ENCODE results near the gene CLDN24. TPM values are rescaled to one million over a fixed set of nuclear protein-coding genes. Genes with fewer than 3 reads are reported as not detected.

The CLDN24 gene
- polyA plus RNA-seq, 3 donors = not detected

DNA sequence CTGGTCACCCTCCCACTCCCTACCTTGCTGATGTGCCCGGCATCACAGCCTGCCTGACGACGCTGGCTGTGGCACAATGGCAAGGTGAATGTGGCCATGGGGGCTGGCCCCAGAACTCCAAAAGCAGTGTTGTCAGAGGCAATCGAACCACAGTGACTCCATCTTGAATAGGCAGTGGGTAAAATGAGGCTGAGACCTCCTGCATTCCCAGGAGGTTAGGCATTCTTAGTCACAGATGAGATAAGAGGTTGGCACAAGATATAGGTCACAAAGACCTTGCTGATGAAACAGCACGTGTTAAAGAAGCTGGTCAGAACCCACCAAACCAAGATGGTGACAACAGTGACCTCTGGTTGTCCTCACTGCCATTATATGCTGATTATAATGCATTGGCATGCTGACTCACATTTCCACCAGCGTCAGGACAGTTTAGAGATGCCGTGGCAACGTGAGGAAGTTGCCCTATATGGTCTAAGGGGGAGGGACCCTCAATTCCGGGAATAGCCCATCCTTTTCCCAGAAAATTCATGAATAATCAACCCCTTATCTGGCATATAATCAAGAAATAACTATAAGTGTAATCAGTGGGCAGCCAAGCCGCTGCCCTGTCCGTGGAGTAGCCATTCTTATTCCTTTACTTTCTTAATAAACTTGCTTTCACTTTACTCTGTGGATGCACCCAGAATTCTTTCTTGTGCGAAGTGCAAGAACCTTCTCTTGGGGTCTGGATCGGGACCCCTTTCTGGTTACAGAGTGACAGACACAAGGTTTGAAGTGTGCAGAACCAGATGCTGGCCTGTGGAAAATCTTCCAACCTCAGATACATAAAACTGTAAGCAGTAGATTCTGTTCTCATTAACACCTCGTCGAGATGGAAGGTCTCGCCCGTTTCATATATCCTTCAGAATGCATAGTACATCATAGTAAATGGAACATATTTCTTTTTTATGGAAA lies 26.8 kb upstream of the CLDN24 start:
- H3K27ac ChIP-seq (ENCODE audit: low read depth, low read length) = no peak overlapping the region
- 72 to 79% (median 73%) methylated on average over 17 of the region's 17 CpGs for WGBS, 3 donors

DNA sequence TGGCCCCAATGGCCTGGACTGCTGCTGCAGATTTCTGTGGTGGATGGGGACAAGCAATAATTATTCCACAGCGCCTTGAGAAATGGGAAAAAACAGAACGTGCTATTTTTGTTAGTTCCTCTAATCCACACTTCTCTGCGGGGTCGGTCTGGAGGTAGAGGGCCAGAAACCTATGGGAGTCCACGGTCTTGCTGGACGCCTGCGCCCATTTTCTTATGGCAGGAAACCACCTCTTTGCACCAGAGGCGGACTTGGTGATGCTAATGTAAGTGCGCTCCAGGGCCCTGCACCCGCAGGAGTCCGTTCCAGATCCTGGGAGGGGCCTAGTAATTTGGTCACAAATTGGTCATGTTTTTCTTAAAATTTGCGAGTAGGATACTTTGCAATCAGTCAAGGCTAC lies 25.9 kb upstream of the CLDN24 start:
- H3K27ac ChIP-seq (ENCODE audit: low read depth, low read length) = no peak overlapping the region
- 78 to 86% (median 78%) methylated on average over 12 of the region's 12 CpGs for WGBS, 3 donors

DNA sequence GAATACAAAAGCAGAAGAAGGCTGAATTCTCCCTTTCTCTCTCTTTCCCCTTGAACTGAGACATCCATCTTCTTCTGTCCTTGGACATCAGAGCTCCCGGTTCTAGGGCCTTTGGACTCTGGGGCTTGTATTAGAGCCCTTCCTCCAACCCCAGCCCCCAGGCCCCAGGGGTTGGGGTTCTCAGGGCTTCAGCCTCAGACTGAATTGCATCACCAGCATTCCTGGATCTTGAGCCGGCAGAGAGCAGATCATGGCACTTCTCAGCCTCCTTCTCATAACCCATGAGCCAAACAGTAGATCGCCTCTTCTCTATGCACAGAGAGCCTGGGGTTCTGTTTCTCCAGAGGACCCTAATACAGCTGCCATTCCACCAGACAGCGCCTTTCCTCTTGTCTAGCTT lies 25.3 kb upstream of the CLDN24 start:
- no peak overlapping the region for H3K27ac ChIP-seq (ENCODE audit: low read depth, low read length)
- WGBS, 3 donors = 80 to 84% (median 81%) methylated on average over 4 of the region's 4 CpGs

DNA sequence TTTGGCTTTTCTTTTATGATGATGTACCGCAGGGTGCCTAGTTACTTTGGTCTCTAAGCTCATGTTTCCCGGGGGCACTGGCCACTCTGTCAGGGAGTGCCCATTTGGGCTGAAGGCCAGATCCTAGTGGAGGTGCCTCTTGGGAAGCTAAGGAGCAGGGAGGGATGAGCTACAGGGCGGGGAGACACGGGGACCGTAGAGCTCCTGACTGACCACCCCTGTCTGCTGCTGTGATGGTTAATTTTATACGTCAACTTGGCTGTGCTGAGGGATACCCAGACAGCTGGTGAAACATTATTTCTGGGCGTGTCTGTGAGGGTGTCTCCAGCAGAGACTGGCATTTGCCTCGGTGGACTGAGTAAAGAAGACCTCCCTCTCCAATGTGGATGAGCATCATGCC lies 24.9 kb upstream of the CLDN24 start:
- 84 to 92% (median 89%) methylated on average over 8 of the region's 8 CpGs for WGBS, 3 donors
- no peak overlapping the region for H3K27ac ChIP-seq (ENCODE audit: low read depth, low read length)

DNA sequence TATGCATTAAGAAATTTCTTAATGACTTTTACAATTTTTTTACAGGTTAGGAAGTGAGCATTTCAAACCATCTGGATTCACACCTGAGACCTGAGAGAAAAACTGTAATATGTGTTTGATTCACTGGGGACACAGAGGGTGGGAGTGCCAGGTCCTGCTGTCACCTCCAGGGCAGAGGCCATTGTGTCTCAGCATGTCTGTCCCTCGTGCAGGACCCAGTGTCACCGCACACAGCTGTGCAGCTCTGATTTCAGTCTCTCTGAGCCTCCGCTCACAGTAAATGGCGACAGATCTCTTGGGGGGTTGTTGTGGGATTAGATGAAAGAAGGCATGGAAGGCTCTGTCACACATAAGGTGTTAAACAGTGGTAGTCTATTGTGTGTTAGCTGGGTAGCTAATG lies 23.0 kb upstream of the CLDN24 start:
- WGBS, 3 donors = 89 to 90% (median 90%) methylated on average over 4 of the region's 4 CpGs
- no peak overlapping the region for H3K27ac ChIP-seq (ENCODE audit: low read depth, low read length)

DNA sequence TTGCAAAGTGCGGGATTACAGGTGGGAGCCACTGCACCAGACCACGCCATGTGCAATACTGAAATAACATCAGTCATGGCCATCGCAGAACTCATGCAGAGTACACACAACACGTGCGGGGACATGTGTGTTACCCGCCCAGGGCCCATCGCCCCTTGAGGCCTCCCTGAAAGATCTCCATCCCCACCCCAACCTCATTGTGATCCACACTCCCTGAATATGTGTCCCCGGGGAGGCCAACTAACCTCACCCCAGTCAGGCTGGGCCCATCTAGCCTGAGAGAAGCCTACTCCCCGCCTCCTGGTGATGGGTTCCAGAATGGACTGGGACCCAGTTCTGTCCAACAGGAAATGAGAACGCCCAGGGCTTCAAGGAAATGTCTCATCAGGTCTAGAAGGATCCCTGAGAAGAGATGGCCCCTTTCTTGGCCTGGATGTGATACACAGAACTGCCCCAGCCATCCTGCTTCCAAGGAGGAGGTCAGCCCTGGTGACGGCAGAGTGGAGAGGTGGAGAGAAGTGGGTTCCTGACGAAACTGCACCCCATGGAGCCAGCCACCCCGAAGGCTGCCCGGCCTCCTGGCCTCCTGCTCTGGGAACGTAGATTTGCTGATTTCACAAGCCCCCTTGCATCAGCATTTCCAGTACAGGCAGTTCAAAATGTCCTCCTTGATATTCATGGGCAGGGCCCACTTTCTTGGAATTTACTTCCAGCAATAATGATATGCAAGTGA lies 22.5 kb upstream of the CLDN24 start:
- 81 to 91% (median 85%) methylated on average over 15 of the region's 15 CpGs for WGBS, 3 donors
- no peak overlapping the region for H3K27ac ChIP-seq (ENCODE audit: low read depth, low read length)

DNA sequence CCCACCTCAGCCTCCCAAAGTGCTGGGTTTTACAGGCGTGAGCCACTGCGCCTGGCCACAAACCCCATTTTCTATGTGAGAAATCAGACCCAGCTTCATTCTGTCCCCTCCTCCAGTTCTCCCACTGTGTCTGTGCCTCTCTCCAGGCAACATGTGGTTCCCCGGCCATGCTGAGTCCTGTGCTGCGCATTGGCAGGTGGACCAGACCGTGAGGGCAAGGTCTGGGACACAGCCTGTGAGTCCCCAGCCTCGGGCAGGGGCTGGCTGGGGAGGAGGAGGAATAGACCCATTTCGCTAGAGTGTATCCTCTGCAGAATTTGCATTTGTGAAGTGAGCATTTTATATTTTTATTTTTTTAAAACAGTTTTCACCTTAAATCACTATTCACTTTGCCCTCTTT lies 21.5 kb upstream of the CLDN24 start:
- 93 to 96% (median 93%) methylated on average over 7 of the region's 7 CpGs for WGBS, 3 donors

DNA sequence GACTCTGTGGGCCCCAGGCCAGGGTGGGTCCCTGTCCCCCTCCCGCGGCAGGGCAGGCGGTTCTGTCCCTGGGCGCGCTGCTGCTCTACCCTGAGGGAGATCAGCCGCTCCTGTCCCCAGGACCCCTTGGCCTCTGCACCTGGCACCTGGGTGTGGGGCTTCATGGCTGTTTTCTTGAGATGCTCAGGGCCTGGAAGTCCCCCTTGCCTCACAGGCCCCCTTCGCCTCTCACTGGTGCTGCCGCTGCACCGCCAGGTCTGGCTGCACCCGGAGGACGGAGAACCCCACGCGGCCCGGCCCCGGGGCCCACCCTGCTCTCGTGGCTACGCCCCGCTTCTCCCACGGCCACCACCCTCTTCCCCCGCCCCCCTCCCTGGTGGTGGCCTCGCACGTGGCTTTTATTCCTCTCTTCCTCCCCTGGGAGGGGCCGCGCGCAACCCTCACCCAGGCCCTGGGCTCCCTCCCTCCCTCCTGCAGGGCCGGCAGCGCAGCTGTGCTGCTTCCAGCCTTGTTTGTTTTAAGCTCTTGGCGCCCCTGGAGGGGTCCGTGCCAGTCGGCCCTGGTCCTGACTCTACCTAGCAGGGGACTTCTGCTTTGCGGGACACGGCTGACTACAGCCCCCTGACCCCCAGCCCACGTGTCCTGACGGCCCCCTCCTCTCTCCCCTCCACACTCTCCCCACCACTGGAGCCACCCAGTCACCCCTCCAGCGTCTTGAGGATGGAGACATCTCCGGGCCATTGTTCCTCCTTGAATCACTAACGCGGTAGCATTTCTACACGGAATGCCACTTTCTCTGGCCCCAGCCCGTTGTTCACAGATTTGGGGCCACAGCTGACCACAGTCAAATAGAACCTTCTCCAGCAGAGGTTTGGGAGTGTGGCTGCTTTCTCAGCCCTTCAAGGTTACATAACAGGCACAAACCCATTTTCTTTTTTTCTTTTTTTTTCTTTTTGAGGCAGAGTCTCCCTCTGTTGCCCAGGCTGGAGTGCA lies 20.6 kb upstream of the CLDN24 start:
- WGBS, 3 donors = 24 to 28% (median 27%) methylated on average over 38 to 40 of the region's 40 CpGs
- H3K27ac ChIP-seq (ENCODE audit: low read depth, low read length) = no peak overlapping the region

More for the DNA sequence above, 21.5 kb upstream of the CLDN24 start:
- no peak overlapping the region for H3K27ac ChIP-seq (ENCODE audit: low read depth, low read length)

DNA sequence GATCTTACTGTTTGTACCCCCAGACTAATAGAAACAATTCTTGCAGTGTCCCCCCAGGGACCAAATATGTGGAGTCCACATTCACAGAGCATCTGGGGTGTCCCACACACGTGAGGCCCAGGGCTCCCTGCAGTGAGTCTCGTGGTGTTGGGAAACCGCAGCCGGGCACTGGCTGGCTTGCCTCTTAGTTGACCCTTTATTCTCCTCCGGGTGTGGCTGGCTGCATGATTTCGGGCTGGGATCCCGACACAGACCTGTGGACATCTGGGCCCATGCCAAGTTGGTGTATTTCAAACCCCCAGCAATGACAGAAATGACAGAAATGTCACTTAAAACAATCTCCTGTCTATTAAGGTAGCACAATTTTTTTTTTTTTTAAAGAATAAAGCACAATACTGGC lies 15.6 kb upstream of the CLDN24 start:
- 64 to 77% (median 67%) methylated on average over 7 of the region's 7 CpGs for WGBS, 3 donors
- no peak overlapping the region for H3K27ac ChIP-seq (ENCODE audit: low read depth, low read length)

DNA sequence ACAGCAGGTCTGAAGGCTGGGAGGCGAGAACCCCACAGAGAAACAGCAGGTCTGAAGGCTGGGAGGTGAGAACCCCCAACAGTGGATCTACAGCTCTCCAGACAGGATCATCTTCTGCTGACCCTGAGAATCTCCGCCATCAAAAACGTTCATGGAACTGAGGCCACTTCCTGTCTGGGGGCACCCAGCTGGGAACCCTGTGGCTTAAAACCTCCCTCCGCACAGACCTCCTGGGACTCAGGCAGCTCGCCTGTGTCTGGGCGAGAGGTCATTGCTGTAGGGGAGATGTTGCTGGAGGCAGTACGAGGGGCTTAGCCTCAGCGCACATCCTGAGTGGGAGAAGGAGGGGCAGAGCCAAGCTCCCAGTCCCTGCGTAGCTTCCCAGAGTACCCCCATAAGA lies 15.1 kb upstream of the CLDN24 start:
- WGBS, 3 donors = 81 to 88% (median 85%) methylated on average over 9 of the region's 9 CpGs
- no peak overlapping the region for H3K27ac ChIP-seq (ENCODE audit: low read depth, low read length)

DNA sequence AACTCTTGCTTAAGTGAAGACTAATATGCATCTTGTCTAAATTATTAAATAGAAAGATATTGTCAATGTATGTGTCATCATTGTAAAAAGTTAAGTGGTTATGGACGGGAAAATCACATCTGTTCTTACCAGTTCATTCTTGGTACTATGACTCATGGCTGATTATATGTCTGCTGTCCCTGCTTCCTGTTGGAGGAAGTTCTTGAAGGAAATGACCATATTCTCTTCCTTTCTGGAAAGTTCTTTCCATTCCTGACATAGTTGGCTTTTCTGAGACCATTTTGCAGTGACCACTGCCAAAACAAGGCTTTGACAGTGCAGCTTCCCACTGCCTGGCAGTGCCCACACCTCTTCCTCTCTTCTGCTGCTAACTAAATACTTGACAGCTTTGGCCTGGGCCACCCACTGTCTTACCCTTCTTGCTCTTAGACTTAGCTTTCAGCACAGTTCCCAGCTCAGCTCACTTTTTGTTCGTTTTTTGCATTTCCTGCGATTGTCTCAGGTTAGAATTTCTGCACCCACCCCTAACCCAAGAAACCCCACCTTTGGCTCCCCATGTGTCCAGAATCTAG lies 13.2 kb upstream of the CLDN24 start:
- H3K27ac ChIP-seq (ENCODE audit: low read depth, low read length) = no peak overlapping the region
- 59 to 67% (median 63%) methylated on average over 3 of the region's 3 CpGs for WGBS, 3 donors

DNA sequence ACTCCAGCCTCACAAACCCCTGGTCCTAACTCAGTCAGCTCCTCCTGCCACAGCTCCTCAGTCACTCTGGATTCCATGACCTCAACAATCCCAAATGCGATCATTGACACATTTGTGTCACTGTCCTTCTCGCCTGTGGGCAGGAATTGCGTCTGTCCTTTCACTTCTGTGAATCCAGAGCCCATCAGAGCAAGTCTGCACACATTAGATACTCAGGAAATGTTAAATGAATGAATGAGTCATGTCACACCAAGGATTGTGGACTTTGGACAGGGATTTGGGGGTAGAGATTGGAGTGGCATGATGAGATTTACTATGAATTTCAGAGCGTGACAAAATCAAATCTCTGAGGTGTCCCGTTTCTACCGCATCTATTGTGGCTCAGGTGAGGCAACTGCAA lies 11.8 kb upstream of the CLDN24 start:
- H3K27ac ChIP-seq (ENCODE audit: low read depth, low read length) = no peak overlapping the region
- 82 to 90% (median 87%) methylated on average over 6 of the region's 6 CpGs for WGBS, 3 donors

DNA sequence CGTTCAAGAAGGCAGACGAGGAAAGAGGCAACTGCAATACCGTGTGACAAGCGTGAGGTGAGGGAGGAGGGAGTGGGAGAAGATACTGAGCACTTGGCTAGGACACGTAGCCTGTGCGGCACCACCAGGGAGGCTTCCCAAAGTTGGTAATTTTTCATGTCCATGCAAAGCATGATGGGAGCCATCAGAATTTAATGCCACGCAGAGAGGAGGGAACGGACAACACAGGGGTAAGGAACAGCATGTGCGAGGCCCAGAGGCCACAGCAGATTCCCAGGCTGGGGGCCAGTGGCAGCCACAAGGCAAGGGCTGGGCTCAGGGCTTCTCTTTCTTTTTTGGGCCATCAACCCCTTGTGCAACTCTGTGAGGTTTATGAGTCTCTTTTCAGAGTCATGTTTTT lies 11.0 kb upstream of the CLDN24 start:
- 91 to 95% (median 92%) methylated on average over 9 of the region's 9 CpGs for WGBS, 3 donors
- no peak overlapping the region for H3K27ac ChIP-seq (ENCODE audit: low read depth, low read length)

DNA sequence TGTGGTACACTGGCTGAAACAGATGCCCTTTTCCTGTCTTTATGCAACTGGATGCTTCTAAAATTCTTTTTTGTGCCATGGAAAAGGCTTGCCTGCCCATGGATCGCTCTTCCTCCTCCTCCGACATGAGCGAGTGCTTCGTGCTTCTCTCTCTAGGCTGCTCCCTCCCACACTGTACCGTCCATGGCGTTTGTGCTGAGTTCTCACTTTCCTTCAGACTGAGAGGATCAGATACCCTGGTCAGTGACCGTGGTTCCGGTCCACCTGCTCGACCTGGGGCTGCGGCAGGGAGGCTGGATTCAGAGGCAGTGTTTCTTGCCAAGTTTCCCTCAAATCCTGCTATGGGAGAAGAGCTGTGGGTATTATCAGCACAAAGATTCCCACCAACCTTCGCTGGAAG lies 10.2 kb upstream of the CLDN24 start:
- H3K27ac ChIP-seq (ENCODE audit: low read depth, low read length) = no peak overlapping the region

DNA sequence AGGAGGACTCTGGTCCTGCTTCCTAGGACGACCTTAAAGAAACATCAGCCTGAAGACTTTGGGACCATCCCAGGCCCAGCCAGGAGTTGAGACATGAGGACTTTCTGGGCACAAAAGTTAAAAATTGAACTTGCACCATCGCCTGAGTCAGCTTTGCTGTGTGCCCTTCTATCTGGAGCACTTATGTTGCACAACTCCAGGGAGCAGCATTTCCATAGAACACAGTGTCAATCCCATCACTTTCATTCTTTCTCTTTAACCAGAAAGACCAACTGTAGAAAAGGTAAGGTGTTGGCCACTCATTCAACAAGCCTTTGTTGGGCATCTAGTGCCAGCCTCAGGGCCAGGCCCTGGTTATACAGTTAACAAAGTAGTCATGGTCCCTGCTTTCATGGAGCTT lies 8.6 kb upstream of the CLDN24 start:
- WGBS, 3 donors = 93 to 100% (median 94%) methylated on average over 2 of the region's 2 CpGs
- no peak overlapping the region for H3K27ac ChIP-seq (ENCODE audit: low read depth, low read length)

More for the DNA sequence above, 10.2 kb upstream of the CLDN24 start:
- 69 to 83% (median 70%) methylated on average over 11 of the region's 11 CpGs for WGBS, 3 donors

DNA sequence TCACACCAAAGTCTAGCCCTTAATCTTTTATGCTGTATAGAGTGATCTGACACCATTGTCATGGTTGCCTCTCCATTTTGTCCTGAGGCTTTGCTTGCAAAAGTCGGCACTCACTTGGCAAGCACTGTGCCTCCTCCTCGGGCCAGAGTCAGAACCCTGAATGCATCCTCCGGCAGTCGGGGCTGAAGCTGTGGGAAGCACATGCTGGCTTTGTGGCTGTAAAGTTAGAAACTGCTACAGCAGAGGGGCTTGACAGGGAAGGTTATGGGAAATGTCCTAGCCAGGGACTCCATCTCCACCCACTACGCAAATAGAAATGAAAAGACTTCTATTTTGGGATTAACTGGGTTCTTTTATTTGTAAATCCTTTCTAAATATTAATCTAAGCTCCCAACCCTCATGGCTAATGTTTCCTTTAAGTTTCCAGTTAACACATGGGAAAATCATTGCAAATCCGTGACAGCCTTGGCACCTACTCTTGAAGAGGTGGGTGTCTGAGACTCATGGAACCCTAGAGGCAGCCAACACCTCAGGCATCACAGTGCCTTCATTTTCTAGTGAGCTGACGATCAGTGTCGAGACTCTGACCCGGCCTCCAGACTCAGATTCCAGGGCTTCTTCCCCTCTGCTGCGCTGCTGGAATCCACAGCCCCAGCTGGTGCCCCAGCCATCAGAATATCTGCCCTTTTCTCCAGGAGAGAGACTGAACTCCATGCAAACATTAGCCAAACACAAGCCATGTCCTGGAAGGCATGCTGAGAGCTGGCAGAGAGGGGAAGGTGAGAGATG lies 7.9 kb upstream of the CLDN24 start:
- 74 to 77% (median 75%) methylated on average over 10 of the region's 10 CpGs for WGBS, 3 donors
- no peak overlapping the region for H3K27ac ChIP-seq (ENCODE audit: low read depth, low read length)

DNA sequence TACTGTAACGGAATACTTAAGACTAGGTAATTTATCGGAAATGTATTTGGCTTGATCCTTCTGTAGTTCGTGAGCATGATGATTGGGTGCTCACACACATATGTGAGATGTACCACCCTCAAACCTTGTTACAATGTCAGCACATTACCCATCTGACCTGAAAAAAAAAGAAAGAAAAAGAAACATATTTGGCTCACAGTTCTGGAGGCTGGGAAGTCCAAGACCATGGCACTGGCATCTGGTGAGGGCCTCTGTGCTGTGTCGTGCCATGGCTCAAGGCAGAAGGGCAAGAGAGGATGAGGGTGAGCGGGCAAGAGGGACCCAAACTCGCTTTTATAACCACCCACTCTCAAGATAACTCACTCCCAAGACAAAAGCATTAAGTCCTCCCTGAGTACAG lies 7.0 kb upstream of the CLDN24 start:
- 86 to 93% (median 89%) methylated on average over 6 of the region's 6 CpGs for WGBS, 3 donors
- H3K27ac ChIP-seq (ENCODE audit: low read depth, low read length) = no peak overlapping the region
